B cell (primary cell): ENCODE results near the gene WHAMM. TPM values are rescaled to one million over a fixed set of nuclear protein-coding genes. Genes with fewer than 3 reads are reported as not detected.

Experiments used
- ATAC-seq: fragments of 200-7000 bp; cut with Tn5 transposase; one replicate; pipeline ENCODE4 v1.10.0; 2021; ENCODE audit warnings: low read depth, mild to moderate bottlenecking, moderate number of reproducible peaks, moderate library complexity
- CTCF ChIA-PET: fragments of 350-600 bp; sonication (Branson Sonifier 250); formaldehyde crosslinking; loops from one replicate; lab custom pipeline; 2021; ENCODE audit warnings: antibody characterized with exemption, inconsistent platforms; lab: Charles Lee
- POLR2A ChIA-PET: fragments of 350-600 bp; sonication (Branson Sonifier 250); formaldehyde crosslinking; loops from one replicate; lab custom pipeline; 2021; ENCODE audit warnings: antibody characterized with exemption; lab: Charles Lee
- DNase-seq: peaks from one replicate; pipeline ENCODE4 v3.0.0; 2013
- H2AFZ ChIP-seq: 2 replicates; pipeline ENCODE4 v1.6.1; 2012; ENCODE audit warnings: mild to moderate bottlenecking, low read depth, low read length; ENCODE audit not compliant: insufficient read depth, poor library complexity, severe bottlenecking
- H3K27ac ChIP-seq, 2 donors: 1 replicate in 1 of 2; 2 replicates in 1 of 2; pipeline ENCODE4 v1.5.1; 2012 to 2013; ENCODE audit warnings: low read length in 2 of 2, mild to moderate bottlenecking in 2 of 2, moderate library complexity in 1 of 2
- H3K27me3 ChIP-seq, 4 experiments: fragments of 200-600 bp in 1 of 4; sonication (generic) in 1 of 4; replicated peaks in 1 of 4; 1 replicate in 2 of 4; 2 replicates in 2 of 4; pipeline versions ENCODE4 v1.6.1 to v1.7.0; 2013 to 2016; ENCODE audit warnings: low read length in 3 of 4, mild to moderate bottlenecking in 2 of 4, mixed read lengths in 1 of 4, moderate library complexity in 1 of 4; ENCODE audit not compliant: insufficient read depth in 4 of 4, control insufficient read depth in 3 of 4; ENCODE audit errors: control extremely low read depth in 1 of 4
- H3K36me3 ChIP-seq, 2 experiments: replicated peaks in 1 of 2; 1 replicate in 1 of 2; 2 replicates in 1 of 2; pipeline versions ENCODE4 v1.6.1 to v1.7.1; 2013; ENCODE audit warnings: low read length in 1 of 2; ENCODE audit not compliant: insufficient read depth in 2 of 2, control insufficient read depth in 1 of 2; ENCODE audit errors: control extremely low read depth in 1 of 2, extremely low read depth in 1 of 2
- H3K4me1 ChIP-seq, 2 donors: fragments of 200-600 bp in 1 of 2; sonication (generic) in 1 of 2; 1 replicate in 1 of 2; 2 replicates in 1 of 2; pipeline versions ENCODE4 v1.5.1 to v1.6.1; 2013 to 2017; ENCODE audit warnings: low read length in 2 of 2; ENCODE audit not compliant: control insufficient read depth in 2 of 2, insufficient read depth in 2 of 2
- H3K4me2 ChIP-seq: replicated peaks from 2 replicates; pipeline ENCODE3; 2012; ENCODE audit warnings: mild to moderate bottlenecking, low read depth, low read length; ENCODE audit not compliant: poor library complexity, severe bottlenecking
- H3K4me3 ChIP-seq, 5 experiments: fragments of 200-600 bp in 1 of 5; sonication (generic) in 1 of 5; 1 replicate in 3 of 5; 2 replicates in 2 of 5; pipeline versions ENCODE4 v1.5.1 to v1.7.0; 2011 to 2016; ENCODE audit warnings: low read length in 4 of 5, mild to moderate bottlenecking in 4 of 5, low read depth in 2 of 5, control low read depth in 1 of 5, moderate library complexity in 1 of 5; ENCODE audit not compliant: insufficient read depth in 1 of 5; ENCODE audit errors: control extremely low read depth in 1 of 5, extremely low read depth in 1 of 5
- H3K79me2 ChIP-seq: fragments of 200-600 bp; sonication (generic); one replicate; pipeline ENCODE4 v1.6.0; 2016; ENCODE audit warnings: low read length; ENCODE audit not compliant: control insufficient read depth, insufficient read depth
- H3K9ac ChIP-seq: fragments of 200-600 bp; sonication (generic); 2 replicates; pipeline ENCODE4 v1.6.1; 2017; ENCODE audit warnings: mild to moderate bottlenecking, low read length, moderate library complexity
- H3K9me3 ChIP-seq, 3 donors: one replicate each; pipeline versions ENCODE4 v1.6.1 to v1.7.1; 2013; ENCODE audit warnings: low read length in 2 of 3; ENCODE audit not compliant: control insufficient read depth in 2 of 3, insufficient read depth in 1 of 3; ENCODE audit errors: control extremely low read depth in 1 of 3
- H4K20me1 ChIP-seq: 2 replicates; pipeline ENCODE4 v1.6.0; 2012; ENCODE audit warnings: mild to moderate bottlenecking, low read length; ENCODE audit not compliant: insufficient read depth, control insufficient read depth, poor library complexity, severe bottlenecking
- H3K27ac Mint-ChIP-seq: one replicate; pipeline ENCODE4 v1.8.0; 2021; ENCODE audit warnings: mixed read lengths
- H3K27me3 Mint-ChIP-seq: one replicate; pipeline ENCODE4 v1.8.0; 2021; ENCODE audit warnings: mixed read lengths
- H3K4me1 Mint-ChIP-seq: one replicate; pipeline ENCODE4 v1.8.0; 2021; ENCODE audit warnings: mixed read lengths
- H3K4me3 Mint-ChIP-seq: one replicate; pipeline ENCODE4 v1.8.0; 2021; ENCODE audit warnings: mixed read lengths
- H3K9me3 Mint-ChIP-seq: one replicate; pipeline ENCODE4 v1.8.0; 2022; ENCODE audit warnings: mixed read lengths; ENCODE audit not compliant: insufficient read depth
- CTCF ChIP-seq: fragments of 200-600 bp; IDR thresholded peaks from one replicate; pipeline ENCODE4 v1.8.0; 2022; ENCODE audit warnings: antibody characterized with exemption, mild to moderate bottlenecking
- EZH2 ChIP-seq: IDR thresholded peaks from 2 replicates; pipeline ENCODE4 v1.6.1; 2012; ENCODE audit warnings: borderline replicate concordance, low read depth, mild to moderate bottlenecking, moderate library complexity, low read length; ENCODE audit not compliant: insufficient read depth, poor library complexity, severe bottlenecking
- WGBS: methylation state at CpG from one replicate; pipeline ENCODE4 v1.1.5; 2013; ENCODE audit warnings: missing lambda C conversion rate; ENCODE audit not compliant: insufficient coverage; 5-methylcytosine and 5-hydroxymethylcytosine counted together
- intact Hi-C: fragments of 100-400 bp; cut with micrococcal nuclease; formaldehyde crosslinking; loops from one replicate; pipeline ENCODE4 v1.10.0; 2022
- polyA plus RNA-seq: library from polyadenylated mRNA; depleted of rRNA; stranded (reverse); fragments of >200 nt; gene quantifications from 2 replicates; pipeline ENCODE4 v1.2.3, GENCODE V29; 2012
- total RNA-seq, 2 donors: library from RNA; stranded (reverse); fragments of 120-200 nt in 1 of 2; gene quantifications; 1 replicate in 1 of 2; 2 replicates in 1 of 2; pipeline versions ENCODE4 v1.2.3 to v1.2.4, GENCODE V29; 2013 to 2022

Gene WHAMM
- total and polyA plus RNA-seq, 2 donors (not counting 1 experiment from before 2014, with no cell fraction given): 18.3 to 31.3 TPM

- H3K9ac ChIP-seq: no peak overlapping the region
- H3K79me2 ChIP-seq: no peaks in the 10 kb centered on the region
- no peak for DNase-seq
- CTCF ChIA-PET: no interaction called here
- H3K27me3 Mint-ChIP-seq: no peaks in the 10 kb centered on the region
- no peak for TF ChIP-seq EZH2
- no peak for TF ChIP-seq CTCF
- no peaks in the 10 kb centered on the region for H3K9me3 ChIP-seq
- no peak overlapping the region for H3K4me2 ChIP-seq
- H3K27ac ChIP-seq: no peak overlapping the region
- no peaks in the 10 kb centered on the region for H4K20me1 ChIP-seq
- no peak for ATAC-seq
- H3K4me1 ChIP-seq: no peaks in the 10 kb centered on the region
- no peaks in the 10 kb centered on the region for H3K9me3 Mint-ChIP-seq
- no peak overlapping the region for H3K4me3 Mint-ChIP-seq
- H3K4me1 Mint-ChIP-seq: no peaks in the 10 kb centered on the region
- H3K27ac Mint-ChIP-seq: no peak overlapping the region
- no peak overlapping the region for H2AFZ ChIP-seq
- no peak overlapping the region for H3K4me3 ChIP-seq
- WGBS: 67% methylated on average over 5 of the region's 6 CpGs
- intact Hi-C loops: no loop called here
- POLR2A ChIA-PET: no interaction called here
- H3K36me3 ChIP-seq: no peaks in the 10 kb centered on the region
- no peaks in the 10 kb centered on the region for H3K27me3 ChIP-seq
Measured at GRCh38 chr15:82880704-82881103, 71.3 kb downstream of the WHAMM start.

- Histone ChIP-seq H3K27ac (no peak overlapping the region), H3K9me3 (no peaks in the 10 kb centered on the region), H2AFZ (no peak overlapping the region), H3K36me3 (no peaks in the 10 kb centered on the region), H3K4me1 (no peaks in the 10 kb centered on the region), H3K4me3 (no peak overlapping the region), H3K79me2 (no peaks in the 10 kb centered on the region), H3K9ac (no peak overlapping the region), H3K4me2 (no peak overlapping the region), H3K27me3 (no peaks in the 10 kb centered on the region), H4K20me1 (no peaks in the 10 kb centered on the region)
- intact Hi-C loops: no loop called here
- ATAC-seq: no peak
- Mint-ChIP-seq H3K4me3 (no peak overlapping the region), H3K27ac (no peak overlapping the region), H3K9me3 (no peaks in the 10 kb centered on the region), H3K27me3 (no peaks in the 10 kb centered on the region), H3K4me1 (no peaks in the 10 kb centered on the region)
- ChIA-PET POLR2A (no interaction called here), CTCF (no interaction called here)
- DNase-seq: no peak
- WGBS: 100% methylated on average over 1 of the region's 2 CpGs
- no peak for TF ChIP-seq EZH2
- TF ChIP-seq CTCF: no peak
Measured at GRCh38 chr15:82881747-82882146, 72.3 kb downstream of the WHAMM start.
